ENCODE measurements around the gene ZNF69.
A peak's percentile ranks its signal among the peaks of the same experiment; 100 is the strongest.

Gene ZNF69

DNA sequence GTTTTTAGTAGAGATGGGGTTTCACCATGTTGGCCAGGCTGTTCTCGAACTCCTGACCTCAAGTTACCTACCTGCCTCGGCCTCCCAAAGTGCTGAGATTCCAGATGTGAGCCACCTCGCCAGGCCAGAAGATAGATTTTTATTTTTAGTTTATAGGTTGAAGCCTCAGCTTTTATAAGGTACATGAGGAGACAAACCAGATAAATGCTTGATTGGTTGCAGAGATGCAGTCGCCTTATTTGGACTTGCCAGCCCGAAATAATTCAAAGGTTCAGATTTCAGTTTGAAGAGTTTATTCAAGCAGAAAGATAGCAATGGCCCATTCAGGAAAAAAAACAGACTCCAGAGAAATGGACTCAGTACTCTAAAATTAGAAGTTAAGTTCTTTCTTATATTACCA is 3.1 kb downstream of the ZNF69 start:
- peak overlapping the region; percentile 91 for H3K27ac ChIP-seq (replicated peaks; ENCODE audit: low read length)
- H3K4me3 ChIP-seq (ENCODE audit: low read length in 2 of 2): peak overlapping the region in 1 of 2 donors; percentile 31
- H3K79me1 ChIP-seq (ENCODE audit: low read depth, low read length): peaks cover 5% of the 10 kb centered on the region
- no peak overlapping the region for H2BK12ac ChIP-seq (ENCODE audit: low read length)
- WGBS, 2 donors (ENCODE audit: extremely low coverage in 2 of 2, insufficient read length in 2 of 2, insufficient replicate concordance in 1 of 2): no CpG with 5 or more reads among the region's 5 CpGs
- H2BK120ac ChIP-seq (ENCODE audit: low read depth, low read length): no peak overlapping the region
- no peak overlapping the region for H2BK5ac ChIP-seq (ENCODE audit: low read length)
- peaks cover 25 to 51% of the 10 kb centered on the region in 2 donors for H3K36me3 ChIP-seq (replicated peaks in 1 of 2; ENCODE audit: control insufficient read depth in 2 of 2, insufficient read depth in 2 of 2, low read length in 2 of 2)
- H2AK5ac ChIP-seq (ENCODE audit: low read depth, low read length): no peak overlapping the region
- no peak overlapping the region for H3K4me2 ChIP-seq (ENCODE audit: insufficient read depth, low read length, poor library complexity, severe bottlenecking)
- H2AFZ ChIP-seq (ENCODE audit: low read length): no peak overlapping the region
- H3K23ac ChIP-seq (ENCODE audit: low read depth, low read length, poor library complexity): no peak overlapping the region
- no peaks in the 10 kb centered on the region for H3K27me3 ChIP-seq (ENCODE audit: control insufficient read depth in 3 of 3, insufficient read depth in 3 of 3, low read depth in 1 of 3, low read length in 3 of 3)
- H4K8ac ChIP-seq (ENCODE audit: low read depth, low read length): no peak overlapping the region
- H3K4ac ChIP-seq (ENCODE audit: low read length): no peak overlapping the region
- H3K9me3 ChIP-seq (replicated peaks in 1 of 2; ENCODE audit: control insufficient read depth in 2 of 2, insufficient read depth in 1 of 2, low read depth in 1 of 2, low read length in 2 of 2): peaks cover 35 to 53% of the 10 kb centered on the region in 2 donors
- DNase-seq (ENCODE audit: low spot score): no peak
- H3K18ac ChIP-seq (ENCODE audit: low read length): no peak overlapping the region
- H4K91ac ChIP-seq (ENCODE audit: low read depth, low read length, poor library complexity): no peak overlapping the region
- peaks cover 3 to 17% of the 10 kb centered on the region in 2 donors for H3K4me1 ChIP-seq (ENCODE audit: control insufficient read depth in 2 of 2, insufficient read depth in 1 of 2, low read depth in 1 of 2, low read length in 2 of 2)
- H3K14ac ChIP-seq (ENCODE audit: low read length): no peak overlapping the region
- no peak overlapping the region for H3K9ac ChIP-seq (ENCODE audit: low read depth, low read length, poor library complexity)
- H2BK15ac ChIP-seq (ENCODE audit: low read length): no peak overlapping the region

DNA sequence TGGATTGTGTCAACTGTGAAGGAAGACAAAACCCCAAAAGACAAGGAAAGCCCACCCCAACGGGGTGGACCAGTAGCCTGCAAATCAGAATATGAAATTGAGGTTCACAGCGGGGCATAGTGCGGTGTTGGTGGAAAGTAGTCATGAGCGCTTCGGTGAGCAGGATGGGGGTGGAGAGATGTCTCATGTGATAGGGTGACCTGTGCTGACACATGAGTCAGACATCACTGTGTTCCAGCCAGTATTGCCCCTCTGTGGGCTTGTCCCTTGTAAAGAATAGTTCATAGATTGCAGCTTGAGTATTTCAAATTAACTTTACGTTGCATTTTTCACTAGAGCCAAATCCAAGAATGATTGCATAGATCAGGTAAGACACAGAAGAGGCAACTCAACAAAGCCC is 7.3 kb downstream of the ZNF69 start:
- no peak overlapping the region for H3K4ac ChIP-seq (ENCODE audit: low read length)
- no peak overlapping the region for H2AFZ ChIP-seq (ENCODE audit: low read length)
- H2AK5ac ChIP-seq (ENCODE audit: low read depth, low read length): no peak overlapping the region
- DNase-seq (ENCODE audit: low spot score): no peak
- H3K79me1 ChIP-seq (ENCODE audit: low read depth, low read length): peaks cover 7% of the 10 kb centered on the region
- no peak overlapping the region for H3K27ac ChIP-seq (replicated peaks; ENCODE audit: low read length)
- no peak overlapping the region for H2BK120ac ChIP-seq (ENCODE audit: low read depth, low read length)
- H2BK15ac ChIP-seq (ENCODE audit: low read length): no peak overlapping the region
- H4K91ac ChIP-seq (ENCODE audit: low read depth, low read length, poor library complexity): no peak overlapping the region
- no peak overlapping the region for H3K4me3 ChIP-seq (ENCODE audit: low read length in 2 of 2)
- H3K9me3 ChIP-seq (replicated peaks in 1 of 2; ENCODE audit: control insufficient read depth in 2 of 2, insufficient read depth in 1 of 2, low read depth in 1 of 2, low read length in 2 of 2): peaks cover 43 to 85% of the 10 kb centered on the region in 2 donors
- H3K27me3 ChIP-seq (ENCODE audit: control insufficient read depth in 3 of 3, insufficient read depth in 3 of 3, low read depth in 1 of 3, low read length in 3 of 3): no peaks in the 10 kb centered on the region
- H3K23ac ChIP-seq (ENCODE audit: low read depth, low read length, poor library complexity): no peak overlapping the region
- no peak overlapping the region for H3K4me2 ChIP-seq (ENCODE audit: insufficient read depth, low read length, poor library complexity, severe bottlenecking)
- H3K9ac ChIP-seq (ENCODE audit: low read depth, low read length, poor library complexity): no peak overlapping the region
- WGBS, 2 donors (ENCODE audit: extremely low coverage in 2 of 2, insufficient read length in 2 of 2, insufficient replicate concordance in 1 of 2): no CpG with 5 or more reads among the region's 6 CpGs
- no peak overlapping the region for H2BK5ac ChIP-seq (ENCODE audit: low read length)
- peaks cover 31 to 81% of the 10 kb centered on the region in 2 donors for H3K36me3 ChIP-seq (replicated peaks in 1 of 2; ENCODE audit: control insufficient read depth in 2 of 2, insufficient read depth in 2 of 2, low read length in 2 of 2)
- H4K8ac ChIP-seq (ENCODE audit: low read depth, low read length): no peak overlapping the region
- H3K4me1 ChIP-seq (ENCODE audit: control insufficient read depth in 2 of 2, insufficient read depth in 1 of 2, low read depth in 1 of 2, low read length in 2 of 2): peaks cover 0 to 7% of the 10 kb centered on the region in 2 donors
- no peak overlapping the region for H2BK12ac ChIP-seq (ENCODE audit: low read length)
- H3K14ac ChIP-seq (ENCODE audit: low read length): no peak overlapping the region
- H3K18ac ChIP-seq (ENCODE audit: low read length): no peak overlapping the region

DNA sequence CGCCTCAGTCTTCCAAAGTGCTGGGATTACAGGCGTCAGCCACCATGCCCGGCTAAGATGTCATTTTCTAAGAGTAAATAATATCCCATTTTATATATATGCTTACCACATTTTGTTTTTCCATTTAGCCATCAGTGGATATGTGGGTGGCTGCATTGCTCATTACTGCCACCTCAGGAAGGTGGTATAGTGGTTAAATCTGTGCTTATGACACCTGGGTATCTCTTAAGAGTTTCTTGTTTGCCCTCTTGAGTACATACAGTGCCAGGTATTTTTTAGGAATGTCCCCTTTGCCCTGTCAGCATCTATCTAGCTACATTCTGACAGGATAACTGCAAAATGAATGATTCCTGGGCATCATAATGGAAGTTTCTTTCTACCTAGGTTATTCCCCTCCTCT is 14.6 kb downstream of the ZNF69 start:
- Histone ChIP-seq H3K4me1 (ENCODE audit: control insufficient read depth in 2 of 2, insufficient read depth in 1 of 2, low read depth in 1 of 2, low read length in 2 of 2) (no peaks in the 10 kb centered on the region), H3K4ac (ENCODE audit: low read length) (no peak overlapping the region), H3K27me3 (ENCODE audit: control insufficient read depth in 3 of 3, insufficient read depth in 3 of 3, low read depth in 1 of 3, low read length in 3 of 3) (no peaks in the 10 kb centered on the region), H3K4me2 (ENCODE audit: insufficient read depth, low read length, poor library complexity, severe bottlenecking) (no peak overlapping the region), H4K91ac (ENCODE audit: low read depth, low read length, poor library complexity) (no peak overlapping the region), H2AK5ac (ENCODE audit: low read depth, low read length) (no peak overlapping the region), H2BK12ac (ENCODE audit: low read length) (no peak overlapping the region), H2BK120ac (ENCODE audit: low read depth, low read length) (no peak overlapping the region), H3K9me3 (replicated peaks in 1 of 2; ENCODE audit: control insufficient read depth in 2 of 2, insufficient read depth in 1 of 2, low read depth in 1 of 2, low read length in 2 of 2) (peaks cover 36 to 94% of the 10 kb centered on the region in 2 donors), H2BK15ac (ENCODE audit: low read length) (no peak overlapping the region), H4K8ac (ENCODE audit: low read depth, low read length) (no peak overlapping the region), H3K4me3 (ENCODE audit: low read length in 2 of 2) (no peak overlapping the region), H3K79me1 (ENCODE audit: low read depth, low read length) (peaks cover 2% of the 10 kb centered on the region), H2AFZ (ENCODE audit: low read length) (no peak overlapping the region), H3K23ac (ENCODE audit: low read depth, low read length, poor library complexity) (no peak overlapping the region), H3K9ac (ENCODE audit: low read depth, low read length, poor library complexity) (no peak overlapping the region), H3K14ac (ENCODE audit: low read length) (no peak overlapping the region), H2BK5ac (ENCODE audit: low read length) (no peak overlapping the region), H3K36me3 (replicated peaks in 1 of 2; ENCODE audit: control insufficient read depth in 2 of 2, insufficient read depth in 2 of 2, low read length in 2 of 2) (peaks cover 45 to 83% of the 10 kb centered on the region in 2 donors), H3K18ac (ENCODE audit: low read length) (no peak overlapping the region), H3K27ac (replicated peaks; ENCODE audit: low read length) (no peak overlapping the region)
- WGBS, 2 donors (ENCODE audit: extremely low coverage in 2 of 2, insufficient read length in 2 of 2, insufficient replicate concordance in 1 of 2): no CpG with 5 or more reads among the region's 3 CpGs
- DNase-seq (ENCODE audit: low spot score): no peak

DNA sequence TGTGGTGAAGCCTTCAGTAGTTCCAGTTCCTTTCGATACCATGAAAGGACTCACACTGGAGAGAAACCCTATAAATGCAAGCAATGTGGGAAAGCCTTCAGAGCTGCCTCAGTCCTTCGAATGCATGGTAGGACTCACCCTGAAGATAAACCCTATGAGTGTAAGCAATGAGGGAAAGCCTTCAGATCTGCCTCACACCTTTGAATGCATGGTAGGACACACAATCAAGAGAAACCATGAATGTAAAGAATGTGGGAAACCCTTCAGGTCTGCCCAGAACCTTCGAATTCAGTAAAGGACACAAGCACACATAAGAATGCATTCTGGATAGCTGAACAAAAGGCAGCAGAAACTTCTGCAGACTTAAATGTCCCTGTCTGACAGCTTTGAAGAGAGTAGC is 18.3 kb downstream of the ZNF69 start:
- no peak overlapping the region for H2BK5ac ChIP-seq (ENCODE audit: low read length)
- no peak overlapping the region for H4K8ac ChIP-seq (ENCODE audit: low read depth, low read length)
- no peak overlapping the region for H2AK5ac ChIP-seq (ENCODE audit: low read depth, low read length)
- no peak overlapping the region for H3K18ac ChIP-seq (ENCODE audit: low read length)
- no peak overlapping the region for H3K4me3 ChIP-seq (ENCODE audit: low read length in 2 of 2)
- no peaks in the 10 kb centered on the region for H3K27me3 ChIP-seq (ENCODE audit: control insufficient read depth in 3 of 3, insufficient read depth in 3 of 3, low read depth in 1 of 3, low read length in 3 of 3)
- no peak overlapping the region for H3K4ac ChIP-seq (ENCODE audit: low read length)
- no peaks in the 10 kb centered on the region for H3K4me1 ChIP-seq (ENCODE audit: control insufficient read depth in 2 of 2, insufficient read depth in 1 of 2, low read depth in 1 of 2, low read length in 2 of 2)
- no peak overlapping the region for H3K23ac ChIP-seq (ENCODE audit: low read depth, low read length, poor library complexity)
- H3K14ac ChIP-seq (ENCODE audit: low read length): no peak overlapping the region
- peaks cover 30 to 70% of the 10 kb centered on the region in 2 donors for H3K9me3 ChIP-seq (replicated peaks in 1 of 2; ENCODE audit: control insufficient read depth in 2 of 2, insufficient read depth in 1 of 2, low read depth in 1 of 2, low read length in 2 of 2)
- H3K27ac ChIP-seq (replicated peaks; ENCODE audit: low read length): no peak overlapping the region
- H3K79me1 ChIP-seq (ENCODE audit: low read depth, low read length): no peaks in the 10 kb centered on the region
- DNase-seq (ENCODE audit: low spot score): no peak
- peaks cover 40 to 59% of the 10 kb centered on the region in 2 donors for H3K36me3 ChIP-seq (replicated peaks in 1 of 2; ENCODE audit: control insufficient read depth in 2 of 2, insufficient read depth in 2 of 2, low read length in 2 of 2)
- no peak overlapping the region for H3K9ac ChIP-seq (ENCODE audit: low read depth, low read length, poor library complexity)
- WGBS, 2 donors (ENCODE audit: extremely low coverage in 2 of 2, insufficient read length in 2 of 2, insufficient replicate concordance in 1 of 2): no CpG with 5 or more reads among the region's 3 CpGs
- H2BK12ac ChIP-seq (ENCODE audit: low read length): no peak overlapping the region
- H4K91ac ChIP-seq (ENCODE audit: low read depth, low read length, poor library complexity): no peak overlapping the region
- no peak overlapping the region for H2BK120ac ChIP-seq (ENCODE audit: low read depth, low read length)
- no peak overlapping the region for H2AFZ ChIP-seq (ENCODE audit: low read length)
- H2BK15ac ChIP-seq (ENCODE audit: low read length): no peak overlapping the region
- no peak overlapping the region for H3K4me2 ChIP-seq (ENCODE audit: insufficient read depth, low read length, poor library complexity, severe bottlenecking)

Measured in neuronal stem cell (in vitro differentiated cells).